ENCODE measurements around the gene GC. TPM values are rescaled to one million over a fixed set of nuclear protein-coding genes. Genes with fewer than 3 reads are reported as not detected.

The GC gene
- total and polyA plus RNA-seq, 2 of the 8 experiments (the other 6 are each of a cell fraction or from before 2014, with no cell fraction given) = 0.09 to 0.34 TPM

GRCh38 chr4:71775449-71775848 is 8.4 kb downstream of the GC start:
- TF ChIP-seq KDM1A (IDR thresholded peaks at IDR 0.05; ENCODE audit: borderline replicate concordance, low read length) (no peak), BACH1 (IDR thresholded peaks at IDR 0.05; ENCODE audit: low read length) (no peak), KDM5A (IDR thresholded peaks at IDR 0.05; ENCODE audit: low read length) (no peak), EGR1 (IDR thresholded peaks at IDR 0.05; ENCODE audit: borderline replicate concordance, low read depth, low read length) (no peak), CHD2 (IDR thresholded peaks at IDR 0.05; ENCODE audit: low read length) (no peak), POU5F1 (IDR thresholded peaks at IDR 0.05; ENCODE audit: low read depth, low read length) (no peak)
- Histone ChIP-seq H3K23me2 (ENCODE audit: low read depth, low read length) (no peaks in the 10 kb centered on the region), H2AFZ (ENCODE audit: low read length) (no peak overlapping the region), H3K27me3 (replicated peaks in 1 of 4; ENCODE audit: control insufficient read depth in 3 of 4, extremely low read depth in 1 of 4, insufficient read depth in 3 of 4, low read length in 3 of 4) (no peaks in the 10 kb centered on the region), H3K18ac (ENCODE audit: extremely low read depth, low read length) (no peak overlapping the region), H3K79me1 (ENCODE audit: low read depth, low read length) (no peaks in the 10 kb centered on the region), H4K20me1 (replicated peaks in 1 of 2; ENCODE audit: control insufficient read depth in 1 of 2, insufficient read depth in 2 of 2, low read length in 2 of 2) (no peaks in the 10 kb centered on the region), H4K91ac (replicated peaks; ENCODE audit: insufficient read length, low read length) (no peak overlapping the region), H3K79me2 (ENCODE audit: control insufficient read depth in 1 of 2, insufficient read depth in 2 of 2, low read length in 2 of 2) (no peaks in the 10 kb centered on the region), H2BK120ac (replicated peaks; ENCODE audit: low read depth, low read length) (no peak overlapping the region), H3K9ac (replicated peaks in 1 of 4; ENCODE audit: extremely low read depth in 1 of 4, low read depth in 3 of 4, low read length in 3 of 4) (no peak overlapping the region), H3K23ac (ENCODE audit: insufficient read length) (no peak overlapping the region), H4K5ac (ENCODE audit: insufficient read length, low read depth, low read length) (no peak overlapping the region), H3K36me3 (ENCODE audit: control insufficient read depth in 2 of 4, insufficient read depth in 4 of 4, low read length in 3 of 4) (no peaks in the 10 kb centered on the region), H4K8ac (ENCODE audit: extremely low read depth, insufficient read depth, low read length) (no peak overlapping the region), H2BK5ac (ENCODE audit: low read depth, low read length) (no peak overlapping the region), H3K4me3 (ENCODE audit: extremely low read depth in 1 of 4, insufficient read depth in 2 of 4, low read depth in 3 of 4, low read length in 4 of 4) (no peak overlapping the region), H2AK5ac (ENCODE audit: low read depth, low read length) (no peak overlapping the region), H3K4ac (replicated peaks; ENCODE audit: insufficient read length, low read depth, low read length) (no peak overlapping the region), H3K56ac (replicated peaks; ENCODE audit: insufficient read length, low read depth, low read length) (no peak overlapping the region), H2BK12ac (ENCODE audit: low read depth, low read length) (no peak overlapping the region), H2BK15ac (ENCODE audit: low read length) (no peak overlapping the region), H3K9me3 (ENCODE audit: insufficient read depth in 2 of 2, low read depth in 1 of 2, low read length in 1 of 2) (no peaks in the 10 kb centered on the region), H3K14ac (ENCODE audit: insufficient read length) (no peak overlapping the region), H2BK20ac (ENCODE audit: low read length) (no peak overlapping the region; the same call in 1 of the 2 replicates), H3K27ac (ENCODE audit: low read depth, low read length) (no peak overlapping the region), H3K4me2 (ENCODE audit: insufficient read depth in 1 of 2, low read depth in 2 of 2, low read length in 2 of 2) (no peak overlapping the region), H3K4me1 (replicated peaks in 1 of 4; ENCODE audit: control insufficient read depth in 3 of 4, insufficient read depth in 4 of 4, low read length in 3 of 4) (no peaks in the 10 kb centered on the region; a peak in 1 of 7 replicates)
- ChIA-PET CTCF (ENCODE audit: partially characterized antibody) (no interaction called here), POLR2A (ENCODE audit: partially characterized antibody) (no interaction called here)
- no peak for DNase-seq (ENCODE audit: low read depth in 1 of 2, low spot score in 2 of 2)
- WGBS, 2 experiments (ENCODE audit: extremely low coverage in 1 of 2, insufficient coverage in 1 of 2, insufficient read length in 1 of 2, insufficient replicate concordance in 2 of 2, low coverage in 1 of 2, low lambda C conversion rate in 2 of 2, missing lambda C conversion rate in 1 of 2) = 98% methylated on average over 2 of the region's 2 CpGs; no CpG with 5 or more reads in 1 of the 2 experiments
- FAIRE-seq = no peak

Measured in H1 (cell line).